DMS 273 (cell line): Measurements from ENCODE around the gene MXD4.
"Not testable (repeated sequence)": the region's sequence is repeated elsewhere in the genome, so short reads cannot be mapped to it uniquely, and the experiment has no call there.

Experiments
- DNase-seq: peaks from one replicate; lab custom pipeline; 2025; ENCODE audit not compliant: unreplicated experiment; lab: John Stamatoyannopoulos, UW

The MXD4 gene

GRCh38 chr4:2275546-2276251, 13.8 kb upstream of the MXD4 start:
- no peak for DNase-seq

GRCh38 chr4:2275044-2275397, 13.1 kb upstream of the MXD4 start:
- DNase-seq: not testable (repeated sequence)

- DNase-seq: peak; percentile 75
Observed at GRCh38 chr4:2274320-2275043, 12.6 kb upstream of the MXD4 start.

GRCh38 chr4:2273657-2274319, 11.9 kb upstream of the MXD4 start:
- peak; percentile 49 for DNase-seq

GRCh38 chr4:2273221-2273620, 11.3 kb upstream of the MXD4 start:
- no peak for DNase-seq

GRCh38 chr4:2272828-2273120, 10.9 kb upstream of the MXD4 start:
- peak; percentile 61 for DNase-seq

GRCh38 chr4:2272026-2272827, 10.3 kb upstream of the MXD4 start:
- no peak for DNase-seq

- no peak for DNase-seq
Observed at GRCh38 chr4:2271279-2272025, 9.5 kb upstream of the MXD4 start.

- DNase-seq: no peak
Observed at GRCh38 chr4:2270341-2271165, 8.6 kb upstream of the MXD4 start.

- no peak for DNase-seq
Observed at GRCh38 chr4:2269618-2270163, 7.8 kb upstream of the MXD4 start.

GRCh38 chr4:2269206-2269531, 7.3 kb upstream of the MXD4 start:
- no peak for DNase-seq

GRCh38 chr4:2268357-2269205, 6.7 kb upstream of the MXD4 start:
- no peak for DNase-seq

- no peak for DNase-seq
Observed at GRCh38 chr4:2267841-2268240, 5.9 kb upstream of the MXD4 start.

GRCh38 chr4:2267320-2267811, 5.5 kb upstream of the MXD4 start:
- DNase-seq: no peak

GRCh38 chr4:2266821-2267220, 4.9 kb upstream of the MXD4 start:
- no peak for DNase-seq

GRCh38 chr4:2266181-2266580, 4.3 kb upstream of the MXD4 start:
- DNase-seq: no peak

GRCh38 chr4:2265113-2266110, 3.5 kb upstream of the MXD4 start:
- no peak for DNase-seq
